ENCODE results near the gene TAAR2. TPM values are rescaled to one million over a fixed set of nuclear protein-coding genes. Genes with fewer than 3 reads are reported as not detected.

Gene TAAR2
- total RNA-seq = not detected in 2 replicates

GRCh38 chr6:132624175-132624574, at the start of gene TAAR2:
TAAR2 (minus strand) TSS chr6:132624275; CDS start chr6:132624275, 0 bp downstream.
- H3K4me3 ChIP-seq (ENCODE audit: low read depth, low read length) = no peak within 1 kb of the TSS
- no peaks in the 10 kb centered on the region for H3K27me3 ChIP-seq (ENCODE audit: control insufficient read depth, insufficient read depth, low read length)
- H3K36me3 ChIP-seq (ENCODE audit: control insufficient read depth, insufficient read depth, low read length) = no peaks in the 10 kb centered on the region
- no peak for TF ChIP-seq CTCF (IDR thresholded peaks at IDR 0.05; ENCODE audit: insufficient read depth, low read length, severe bottlenecking)
- DNase-seq (ENCODE audit: low read depth) (no peak), FAIRE-seq (no peak)

- DNase-seq (ENCODE audit: low read depth) = no peak
- no peak for FAIRE-seq
- no peak for TF ChIP-seq CTCF (IDR thresholded peaks at IDR 0.05; ENCODE audit: insufficient read depth, low read length, severe bottlenecking)
Measured at GRCh38 chr6:132673376-132674094, 49.5 kb upstream of the TAAR2 start.

GRCh38 chr6:132671295-132671694, 47.2 kb upstream of the TAAR2 start:
- no peak for DNase-seq (ENCODE audit: low read depth)
- Histone ChIP-seq H3K4me3 (ENCODE audit: low read depth, low read length) (no peak overlapping the region), H3K27me3 (ENCODE audit: control insufficient read depth, insufficient read depth, low read length) (no peaks in the 10 kb centered on the region), H3K36me3 (ENCODE audit: control insufficient read depth, insufficient read depth, low read length) (no peaks in the 10 kb centered on the region)
- no peak for TF ChIP-seq CTCF (IDR thresholded peaks at IDR 0.05; ENCODE audit: insufficient read depth, low read length, severe bottlenecking)
- FAIRE-seq = no peak

More at GRCh38 chr6:132673376-132674094, 49.5 kb upstream of the TAAR2 start:
- no peaks in the 10 kb centered on the region for H3K36me3 ChIP-seq (ENCODE audit: control insufficient read depth, insufficient read depth, low read length)
- no peak overlapping the region for H3K4me3 ChIP-seq (ENCODE audit: low read depth, low read length)
- H3K27me3 ChIP-seq (ENCODE audit: control insufficient read depth, insufficient read depth, low read length) = no peaks in the 10 kb centered on the region

- Histone ChIP-seq H3K27me3 (ENCODE audit: control insufficient read depth, insufficient read depth, low read length) (no peaks in the 10 kb centered on the region), H3K36me3 (ENCODE audit: control insufficient read depth, insufficient read depth, low read length) (no peaks in the 10 kb centered on the region), H3K4me3 (ENCODE audit: low read depth, low read length) (no peak overlapping the region)
- DNase-seq (ENCODE audit: low read depth) = peak; percentile 60
- FAIRE-seq = no peak
- TF ChIP-seq CTCF (IDR thresholded peaks at IDR 0.05; ENCODE audit: insufficient read depth, low read length, severe bottlenecking) = peak; percentile 31
Measured at GRCh38 chr6:132669690-132670291, 45.7 kb upstream of the TAAR2 start.

- DNase-seq (ENCODE audit: low read depth) (no peak), FAIRE-seq (no peak)
- H3K4me3 ChIP-seq (ENCODE audit: low read depth, low read length) = no peak overlapping the region
- no peak for TF ChIP-seq CTCF (IDR thresholded peaks at IDR 0.05; ENCODE audit: insufficient read depth, low read length, severe bottlenecking)
- H3K27me3 ChIP-seq (ENCODE audit: control insufficient read depth, insufficient read depth, low read length) = no peaks in the 10 kb centered on the region
- H3K36me3 ChIP-seq (ENCODE audit: control insufficient read depth, insufficient read depth, low read length) = no peaks in the 10 kb centered on the region
Measured at GRCh38 chr6:132666118-132666517, 42.0 kb upstream of the TAAR2 start.
